Fibroblast of lung (primary cell): ENCODE measurements around the gene BAG1.

Experiments used
- CTCF ChIP-seq, 2 donors: IDR thresholded peaks in 1 of 2; conservative IDR thresholded peaks in 1 of 2; 1 replicate in 1 of 2; 2 replicates in 1 of 2; pipeline ENCODE4 v1.5.1; 2011 to 2012; ENCODE audit warnings: low read length in 2 of 2, control low read depth in 1 of 2, inconsistent platforms in 1 of 2, low read depth in 1 of 2, mild to moderate bottlenecking in 1 of 2
- EZH2 ChIP-seq: IDR thresholded peaks from 2 replicates; pipeline ENCODE4 v1.5.1; 2012; ENCODE audit warnings: low read length, control low read depth, mild to moderate bottlenecking; ENCODE audit errors: missing control alignments

DNA sequence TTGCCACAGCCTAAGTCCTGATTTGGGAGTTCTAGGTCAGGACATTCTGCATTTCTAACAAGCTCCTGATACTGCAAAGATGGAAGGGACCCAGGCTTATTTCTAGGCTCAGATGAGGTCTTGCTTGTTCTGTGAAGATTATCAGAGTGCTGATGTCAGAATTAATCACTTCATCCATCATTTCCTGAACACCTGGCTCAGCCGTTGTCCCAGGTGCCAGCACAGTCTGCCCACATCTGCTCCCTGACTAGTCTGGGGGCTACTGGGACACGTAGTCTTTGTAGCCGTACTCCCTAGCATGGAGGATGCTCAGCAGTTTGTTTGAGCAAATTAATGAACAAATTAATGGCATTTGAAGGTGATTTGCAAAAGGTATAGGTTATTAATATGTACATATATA is 42.5 kb downstream of the BAG1 start:
- no peak for TF ChIP-seq EZH2
- TF ChIP-seq CTCF (conservative IDR thresholded peaks at IDR 0.05 in 1 of 2, IDR thresholded peaks at IDR 0.05 in 1 of 2; ENCODE audit: low read depth in 1 of 2, low read length in 2 of 2): no peak
